ENCODE measurements around the gene CFAP99. TPM values are rescaled to one million over a fixed set of nuclear protein-coding genes. Genes with fewer than 3 reads are reported as not detected.
A peak's percentile ranks its signal among the peaks of the same experiment; 100 is the strongest.
"Not testable (repeated sequence)": the region's sequence is repeated elsewhere in the genome, so short reads cannot be mapped to it uniquely, and the experiment has no call there.

CFAP99 gene
- polyA plus RNA-seq, 1 donor, result 0.09 TPM

DNA sequence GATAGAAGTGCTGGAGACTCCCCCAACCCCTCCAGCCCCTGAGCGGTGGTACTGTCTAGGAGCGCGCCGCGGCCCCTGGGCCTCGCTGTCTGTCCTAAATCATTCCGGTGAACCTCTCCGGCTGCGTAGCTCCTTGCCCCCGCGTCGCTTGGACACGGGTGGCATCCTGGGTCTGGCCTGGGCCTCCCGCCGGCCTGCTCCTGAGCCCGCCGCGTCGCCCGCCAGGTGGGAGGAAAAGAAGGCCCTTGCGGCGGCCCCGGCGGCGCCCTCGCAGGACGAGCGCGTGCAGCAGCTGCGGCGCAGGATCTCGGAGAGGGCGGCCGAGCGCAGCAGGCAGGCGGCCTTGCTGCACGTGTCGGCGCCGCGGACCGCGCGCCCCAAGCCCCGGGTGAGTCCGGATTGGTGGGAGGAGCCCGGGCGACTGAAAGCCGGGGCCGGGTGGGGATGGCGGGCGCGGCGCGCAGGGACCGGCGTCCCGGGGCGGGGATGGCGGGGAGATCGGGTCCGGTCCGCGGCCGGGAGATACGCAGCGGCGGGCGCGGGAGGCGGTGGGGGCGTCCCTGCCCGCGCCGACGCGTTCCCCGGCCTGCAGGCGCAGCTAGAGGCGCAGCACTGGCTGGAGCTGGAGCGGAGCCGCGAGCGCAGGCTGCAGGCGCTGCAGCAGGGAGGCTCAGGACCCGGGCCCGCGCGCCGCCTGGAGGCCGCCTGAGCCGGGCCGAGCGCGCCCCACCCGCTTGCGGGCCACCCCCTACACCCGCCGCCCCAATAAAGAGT is 43.6 kb downstream of the CFAP99 start:
- Histone ChIP-seq H3K27me3 (ENCODE audit: control insufficient read depth, insufficient read depth, low read length) (no peaks in the 10 kb centered on the region), H3K36me3 (ENCODE audit: control insufficient read depth, insufficient read depth, low read length) (no peaks in the 10 kb centered on the region), H3K9me3 (ENCODE audit: control insufficient read depth, low read depth, low read length) (no peaks in the 10 kb centered on the region), H3K4me1 (ENCODE audit: control insufficient read depth, insufficient read depth, low read length) (peaks cover 15% of the 10 kb centered on the region), H3K27ac (ENCODE audit: low read length) (no peak overlapping the region), H3K4me3 (ENCODE audit: low read length) (peak overlapping the region; percentile 7)
- peak; percentile 48 to 78 for DNase-seq
- no CpG with 5 or more reads among the region's 99 CpGs for WGBS (ENCODE audit: insufficient coverage, low lambda C conversion rate)

DNA sequence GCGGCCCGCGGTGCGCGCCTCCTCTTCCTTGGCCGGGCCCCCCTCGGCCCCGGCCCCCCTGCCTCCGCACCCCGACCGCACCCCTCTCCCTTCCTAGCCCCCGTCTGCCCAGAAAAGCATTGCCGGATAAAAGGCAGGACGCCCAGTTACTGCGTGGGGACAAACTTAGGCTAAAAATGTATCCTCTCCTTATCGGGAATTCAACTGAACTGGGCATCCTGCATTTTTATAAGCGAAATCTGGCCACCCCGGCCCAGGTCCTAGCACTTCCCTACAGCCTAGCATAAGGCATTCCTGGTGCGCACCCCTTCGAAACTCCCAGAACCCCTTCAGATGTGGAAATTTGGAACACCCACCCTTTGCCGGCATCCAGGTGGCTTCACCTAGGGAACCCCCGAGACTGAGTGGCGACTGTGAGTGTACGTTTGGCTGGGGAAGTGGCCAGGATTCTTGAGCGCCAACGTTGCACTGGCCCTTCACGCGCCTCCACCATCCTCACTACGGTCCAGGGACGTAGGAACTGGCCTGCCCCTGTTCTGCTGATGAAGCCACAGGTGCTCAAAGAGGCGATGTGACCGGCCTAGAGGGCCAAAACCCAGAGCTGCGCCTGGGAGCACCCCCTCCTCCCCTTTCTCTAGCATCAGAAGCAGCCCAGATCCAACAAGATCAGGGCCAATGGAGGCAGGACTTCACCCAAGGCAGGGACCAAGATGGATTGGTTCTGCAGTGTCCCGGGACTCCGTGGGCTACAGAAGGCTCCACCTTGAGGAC is 44.4 kb downstream of the CFAP99 start:
- no peak for DNase-seq
- no peak overlapping the region for H3K4me3 ChIP-seq (ENCODE audit: low read length)
- H3K27ac ChIP-seq (ENCODE audit: low read length), result no peak overlapping the region
- H3K36me3 ChIP-seq (ENCODE audit: control insufficient read depth, insufficient read depth, low read length), result no peaks in the 10 kb centered on the region
- no CpG with 5 or more reads among the region's 35 CpGs for WGBS (ENCODE audit: insufficient coverage, low lambda C conversion rate)
- H3K9me3 ChIP-seq (ENCODE audit: control insufficient read depth, low read depth, low read length), result no peaks in the 10 kb centered on the region
- H3K27me3 ChIP-seq (ENCODE audit: control insufficient read depth, insufficient read depth, low read length), result no peaks in the 10 kb centered on the region
- H3K4me1 ChIP-seq (ENCODE audit: control insufficient read depth, insufficient read depth, low read length), result peaks cover 20% of the 10 kb centered on the region

DNA sequence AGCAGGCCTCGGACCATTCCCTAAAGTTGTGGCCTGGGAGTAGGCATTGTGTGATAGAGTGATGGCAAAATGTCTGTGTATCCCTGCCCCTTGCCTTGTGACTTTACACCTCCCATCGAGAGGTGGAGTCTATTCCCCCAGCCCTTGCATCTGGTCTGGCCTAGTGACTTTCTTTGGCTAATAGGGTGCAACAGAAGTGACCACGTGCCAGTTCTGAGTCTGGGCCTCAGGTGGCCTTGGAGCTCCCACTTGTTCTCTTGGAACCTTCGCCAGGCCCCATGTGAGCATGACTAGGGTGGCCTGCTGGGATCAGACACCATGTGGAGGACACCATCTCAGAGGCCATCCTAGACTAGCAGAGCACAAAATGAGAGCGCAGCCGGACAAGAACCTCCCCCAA is 46.3 kb downstream of the CFAP99 start:
- DNase-seq, result no peak
- peaks cover 23% of the 10 kb centered on the region for H3K4me1 ChIP-seq (ENCODE audit: control insufficient read depth, insufficient read depth, low read length)
- no peaks in the 10 kb centered on the region for H3K27me3 ChIP-seq (ENCODE audit: control insufficient read depth, insufficient read depth, low read length)
- H3K36me3 ChIP-seq (ENCODE audit: control insufficient read depth, insufficient read depth, low read length), result no peaks in the 10 kb centered on the region
- H3K27ac ChIP-seq (ENCODE audit: low read length), result no peak overlapping the region
- no CpG with 5 or more reads among the region's 6 CpGs for WGBS (ENCODE audit: insufficient coverage, low lambda C conversion rate)
- H3K9me3 ChIP-seq (ENCODE audit: control insufficient read depth, low read depth, low read length), result peaks cover 7% of the 10 kb centered on the region
- H3K4me3 ChIP-seq (ENCODE audit: low read length), result no peak overlapping the region

DNA sequence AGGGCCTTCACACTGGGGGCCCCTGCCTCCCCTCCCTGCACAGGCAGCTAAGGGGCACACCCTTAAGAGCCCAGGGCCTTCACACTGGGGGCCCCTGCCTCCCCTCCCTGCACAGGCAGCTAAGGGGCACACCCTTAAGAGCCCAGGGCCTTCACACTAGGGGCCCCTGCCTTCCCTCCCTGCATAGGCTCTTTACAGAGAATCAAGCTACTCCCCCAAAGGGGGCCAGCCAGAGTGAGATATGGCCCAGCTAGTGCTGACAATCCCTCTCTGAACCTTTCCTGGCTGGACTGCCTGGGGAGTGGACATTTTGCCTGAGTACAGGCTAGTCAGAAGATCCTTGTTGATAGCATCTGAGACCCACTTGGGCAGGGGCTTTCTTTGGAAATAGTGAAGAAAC is 46.8 kb downstream of the CFAP99 start:
- H3K27me3 ChIP-seq (ENCODE audit: control insufficient read depth, insufficient read depth, low read length); DNase-seq; H3K27ac ChIP-seq (ENCODE audit: low read length); H3K4me3 ChIP-seq (ENCODE audit: low read length); H3K36me3 ChIP-seq (ENCODE audit: control insufficient read depth, insufficient read depth, low read length); H3K9me3 ChIP-seq (ENCODE audit: control insufficient read depth, low read depth, low read length): not testable (repeated sequence)
- peaks cover 23% of the 10 kb centered on the region for H3K4me1 ChIP-seq (ENCODE audit: control insufficient read depth, insufficient read depth, low read length)

DNA sequence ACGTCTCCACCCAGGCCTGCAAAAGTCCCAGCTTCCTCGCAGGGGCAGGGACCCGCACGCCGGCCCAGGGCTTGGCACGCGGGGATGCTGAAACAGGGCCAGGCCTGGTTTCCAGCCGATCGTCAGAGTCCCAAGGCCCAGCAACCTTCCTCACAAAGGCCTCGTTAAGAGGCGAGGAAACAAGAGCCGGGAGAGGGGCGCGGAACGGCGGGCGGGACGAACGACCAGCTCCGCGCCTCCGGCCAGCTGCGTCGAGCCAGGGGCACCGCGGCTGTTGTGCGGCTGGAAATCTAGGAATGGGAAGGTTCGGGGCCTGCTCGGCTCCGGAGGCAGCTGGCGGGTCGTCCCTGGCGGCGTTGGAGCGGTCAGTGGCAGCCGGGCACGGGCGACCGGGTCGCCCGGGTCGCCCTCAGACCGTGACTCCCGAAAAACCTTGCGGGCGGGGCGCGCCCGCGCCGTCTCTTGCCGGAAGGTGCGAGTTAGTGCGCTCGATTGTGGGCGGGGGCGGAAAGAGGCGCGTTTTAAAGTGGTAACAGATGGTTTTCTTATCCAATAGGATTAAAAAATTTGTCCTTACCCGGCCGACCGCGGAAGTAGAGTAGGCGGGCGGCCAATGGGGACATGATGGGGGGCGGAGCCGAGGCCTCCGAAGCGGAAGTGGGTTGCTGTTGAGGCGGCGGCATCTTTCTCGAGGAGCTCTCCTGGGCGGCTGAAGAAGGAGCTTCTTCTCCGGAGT is 49.9 kb downstream of the CFAP99 start, which contains the start of gene RNF4:
Gene RNF4 (plus strand): TSS at position 651 of the 736 bp plus-strand sequence. CDS start 21,388 bp downstream, outside the sequence.
- WGBS (ENCODE audit: insufficient coverage, low lambda C conversion rate), result no CpG with 5 or more reads among the region's 74 CpGs
- H3K36me3 ChIP-seq (ENCODE audit: control insufficient read depth, insufficient read depth, low read length), result peaks cover 15% of the 10 kb centered on the region

DNA sequence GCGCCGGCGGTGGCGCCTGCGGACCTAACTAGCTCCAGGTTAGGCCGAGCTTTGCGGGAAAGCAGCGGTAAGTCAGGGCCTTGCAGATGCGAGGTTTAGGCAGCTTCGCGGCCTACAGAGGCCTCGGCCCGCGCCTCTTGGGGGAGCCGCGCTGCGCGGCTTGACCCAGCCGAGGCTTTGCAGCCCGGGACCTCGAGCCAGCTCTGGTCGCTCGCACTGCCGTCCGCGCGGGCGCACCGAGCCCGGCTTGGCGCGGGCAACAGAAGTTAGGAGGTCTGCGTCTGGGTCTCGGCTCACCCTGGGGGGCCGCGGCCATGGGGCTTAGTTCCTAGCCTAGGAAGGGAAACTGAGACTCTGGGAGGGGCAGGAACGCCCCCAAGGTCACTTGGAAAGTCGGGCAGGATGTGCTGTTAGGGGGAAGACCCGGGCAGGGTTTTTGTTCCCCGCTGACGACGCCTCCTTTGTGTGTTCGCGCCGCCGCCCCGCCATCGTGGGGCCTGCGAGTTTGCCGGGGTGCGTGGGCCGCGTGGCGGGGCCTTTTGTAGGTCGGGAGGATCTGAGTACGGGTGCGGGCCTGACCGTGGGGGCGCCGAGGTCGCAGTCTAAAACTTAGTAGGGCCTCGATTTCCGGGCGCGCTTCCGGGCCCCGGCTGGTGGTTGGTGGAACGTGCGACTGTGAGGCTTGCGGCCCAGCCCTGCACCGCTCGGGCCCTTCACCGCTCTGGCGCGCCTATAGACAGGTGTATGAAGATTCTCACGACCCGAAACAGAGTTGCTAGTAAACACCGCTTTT is 50.6 kb downstream of the CFAP99 start:
- Histone ChIP-seq H3K4me3 (ENCODE audit: low read length) (peak overlapping the region; percentile 99), H3K36me3 (ENCODE audit: control insufficient read depth, insufficient read depth, low read length) (peaks cover 16% of the 10 kb centered on the region), H3K27me3 (ENCODE audit: control insufficient read depth, insufficient read depth, low read length) (no peaks in the 10 kb centered on the region), H3K27ac (ENCODE audit: low read length) (peak overlapping the region; percentile 91), H3K4me1 (ENCODE audit: control insufficient read depth, insufficient read depth, low read length) (peaks cover 20% of the 10 kb centered on the region), H3K9me3 (ENCODE audit: control insufficient read depth, low read depth, low read length) (peaks cover 7% of the 10 kb centered on the region)
- no CpG with 5 or more reads among the region's 78 CpGs for WGBS (ENCODE audit: insufficient coverage, low lambda C conversion rate)
- peak; percentile 29 to 72 for DNase-seq

More for the DNA sequence above, 49.9 kb downstream of the CFAP99 start, which contains the start of gene RNF4:
- H3K4me3 ChIP-seq (ENCODE audit: low read length), result peak within 1 kb of the TSS; percentile 99
- H3K27me3 ChIP-seq (ENCODE audit: control insufficient read depth, insufficient read depth, low read length), result no peaks in the 10 kb centered on the region
- peak within 1 kb of the TSS; percentile 91 for H3K27ac ChIP-seq (ENCODE audit: low read length)
- H3K4me1 ChIP-seq (ENCODE audit: control insufficient read depth, insufficient read depth, low read length), result peaks cover 21% of the 10 kb centered on the region
- DNase-seq, result peak; percentile 95 to 98
- peaks cover 7% of the 10 kb centered on the region for H3K9me3 ChIP-seq (ENCODE audit: control insufficient read depth, low read depth, low read length)

DNA sequence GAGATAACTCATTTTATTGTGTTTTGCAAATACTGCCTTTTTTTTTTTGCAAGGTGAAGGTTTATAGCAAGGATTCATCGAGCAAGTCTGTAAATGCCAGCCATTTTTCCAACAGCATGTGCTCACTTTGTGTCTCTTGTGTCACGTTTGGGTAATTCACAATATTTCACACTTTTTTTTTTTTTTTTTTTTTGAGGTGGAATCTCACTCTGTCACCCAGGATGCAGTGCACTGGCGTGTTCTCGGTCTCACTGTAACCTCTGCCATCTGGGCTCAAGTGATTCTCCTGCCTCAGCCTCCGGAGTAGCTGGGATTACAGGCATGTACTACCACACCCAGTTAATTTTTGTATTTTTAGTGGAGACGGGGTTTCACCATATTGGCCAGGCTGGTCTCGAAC is 52.0 kb downstream of the CFAP99 start:
- peaks cover 7% of the 10 kb centered on the region for H3K9me3 ChIP-seq (ENCODE audit: control insufficient read depth, low read depth, low read length)
- DNase-seq, result no peak
- peaks cover 19% of the 10 kb centered on the region for H3K4me1 ChIP-seq (ENCODE audit: control insufficient read depth, insufficient read depth, low read length)
- H3K27ac ChIP-seq (ENCODE audit: low read length), result no peak overlapping the region
- peaks cover 20% of the 10 kb centered on the region for H3K36me3 ChIP-seq (ENCODE audit: control insufficient read depth, insufficient read depth, low read length)
- no peaks in the 10 kb centered on the region for H3K27me3 ChIP-seq (ENCODE audit: control insufficient read depth, insufficient read depth, low read length)
- WGBS (ENCODE audit: insufficient coverage, low lambda C conversion rate), result no CpG with 5 or more reads among the region's 7 CpGs
- peak overlapping the region; percentile 99 for H3K4me3 ChIP-seq (ENCODE audit: low read length)

- Histone ChIP-seq H3K9me3 (ENCODE audit: control insufficient read depth, low read depth, low read length) (peaks cover 7% of the 10 kb centered on the region), H3K27ac (ENCODE audit: low read length) (no peak overlapping the region), H3K4me3 (ENCODE audit: low read length) (no peak overlapping the region), H3K27me3 (ENCODE audit: control insufficient read depth, insufficient read depth, low read length) (no peaks in the 10 kb centered on the region), H3K4me1 (ENCODE audit: control insufficient read depth, insufficient read depth, low read length) (peaks cover 19% of the 10 kb centered on the region), H3K36me3 (ENCODE audit: control insufficient read depth, insufficient read depth, low read length) (peaks cover 20% of the 10 kb centered on the region)
- no peak for DNase-seq
- no CpG with 5 or more reads among the region's 4 CpGs for WGBS (ENCODE audit: insufficient coverage, low lambda C conversion rate)
Measured at GRCh38 chr4:2472187-2472586, 53.4 kb downstream of the CFAP99 start.

- H3K4me3 ChIP-seq (ENCODE audit: low read length), result no peak overlapping the region
- H3K4me1 ChIP-seq (ENCODE audit: control insufficient read depth, insufficient read depth, low read length), result peaks cover 48% of the 10 kb centered on the region
- no peaks in the 10 kb centered on the region for H3K27me3 ChIP-seq (ENCODE audit: control insufficient read depth, insufficient read depth, low read length)
- DNase-seq, result no peak
- no peaks in the 10 kb centered on the region for H3K9me3 ChIP-seq (ENCODE audit: control insufficient read depth, low read depth, low read length)
- WGBS (ENCODE audit: insufficient coverage, low lambda C conversion rate), result no CpG with 5 or more reads among the region's 3 CpGs
- no peak overlapping the region for H3K27ac ChIP-seq (ENCODE audit: low read length)
- H3K36me3 ChIP-seq (ENCODE audit: control insufficient read depth, insufficient read depth, low read length), result peaks cover 5% of the 10 kb centered on the region
Measured at GRCh38 chr4:2478229-2478628, 59.5 kb downstream of the CFAP99 start.
